A549 (cell line): ENCODE data around the gene CELF3. TPM values are rescaled to one million over a fixed set of nuclear protein-coding genes. Genes with fewer than 3 reads are reported as not detected.

Source experiments
- ATAC-seq, 2 experiments: fragments of 200-7000 bp in 1 of 2; fragments of >200 bp in 1 of 2; cut with Nextera tagmentation in 1 of 2; cut with Tn5 transposase in 1 of 2; 3 replicates each; pipeline versions ENCODE4 v1.8.0 to v1.9.1; 2018 to 2020; ENCODE audit warnings: mild to moderate bottlenecking in 1 of 2, moderate library complexity in 1 of 2
- CTCF ChIA-PET: fragments of 300-600 bp; sonication (Branson Sonifier 250); formaldehyde crosslinking; extraction: SDS; loops from one replicate; lab custom pipeline; 2021; ENCODE audit warnings: antibody characterized with exemption, inconsistent platforms; lab: Yijun Ruan, JAX
- POLR2A ChIA-PET: fragments of 350-600 bp; formaldehyde crosslinking; extraction: SDS; loops from one replicate; lab custom pipeline; 2021; ENCODE audit warnings: antibody characterized with exemption, inconsistent platforms; lab: Yijun Ruan, JAX
- DNase-seq, 2 experiments: peaks; one replicate each; pipeline versions ENCODE4 v3.0.0 to v3.0.0-alpha.2; 2011 to 2016; ENCODE audit warnings: low read depth in 1 of 2, low spot score in 1 of 2
- FAIRE-seq: peaks from 2 replicates; lab custom pipeline; 2011; peaks lifted over from hg19 to GRCh38; lab: Jason Lieb, UNC
- H3K27ac ChIP-seq, 2 experiments: fragments of >200 bp; sonication (Bioruptor Twin); formaldehyde crosslinking; 3 replicates each; pipeline ENCODE4 v1.5.1; 2016 to 2017
- H3K4me1 ChIP-seq: fragments of >200 bp; sonication (Bioruptor Twin); formaldehyde crosslinking; 3 replicates; pipeline ENCODE4 v1.6.1; 2016
- H3K4me2 ChIP-seq: fragments of >200 bp; sonication (Bioruptor Twin); formaldehyde crosslinking; 3 replicates; pipeline ENCODE4 v1.6.1; 2016
- H3K4me3 ChIP-seq: fragments of >200 bp; sonication (Bioruptor Twin); formaldehyde crosslinking; 3 replicates; pipeline ENCODE4 v1.5.1; 2016
- H3K9me3 ChIP-seq: fragments of >200 bp; sonication (Bioruptor Twin); formaldehyde crosslinking; 3 replicates; pipeline ENCODE4 v1.6.1; 2016
- CBX8 ChIP-seq: fragments of 200-600 bp; sonication (generic); IDR thresholded peaks from 2 replicates; pipeline ENCODE4 v1.6.1; 2016
- CEBPB ChIP-seq, 2 experiments: fragments of >200 bp in 1 of 2; sonication (Bioruptor Twin) in 1 of 2; formaldehyde crosslinking in 1 of 2; IDR thresholded peaks; 2 replicates each; pipeline ENCODE4 v1.6.1; 2012 to 2016
- CHD4 ChIP-seq: fragments of 200-600 bp; sonication (generic); IDR thresholded peaks from 2 replicates; pipeline ENCODE4 v1.6.1; 2016; ENCODE audit warnings: antibody characterized with exemption, mild to moderate bottlenecking, borderline replicate concordance
- CTCF ChIP-seq: fragments of >200 bp; sonication (Bioruptor Twin); formaldehyde crosslinking; IDR thresholded peaks from 3 replicates; pipeline ENCODE4 v1.5.1; 2016
- NR3C1 ChIP-seq: fragments of >200 bp; sonication (Bioruptor Twin); formaldehyde crosslinking; IDR thresholded peaks from 3 replicates; pipeline ENCODE4 v1.6.1; 2017
- POLR2A ChIP-seq: IDR thresholded peaks from 2 replicates; pipeline ENCODE4 v1.6.1; 2012; ENCODE audit warnings: mild to moderate bottlenecking, low read length
- RCOR1 ChIP-seq: fragments of 150-350 bp; IDR thresholded peaks from 2 replicates; pipeline ENCODE4 v1.6.1; 2014; ENCODE audit warnings: antibody characterized with exemption, low read length, low read depth
- SMC3 ChIP-seq: fragments of >200 bp; sonication (Bioruptor Twin); formaldehyde crosslinking; IDR thresholded peaks from 3 replicates; pipeline ENCODE4 v1.6.1; 2018; ENCODE audit warnings: inconsistent platforms
- TFCP2L1 ChIP-seq: fragments of 250-450 bp; sonication (Bioruptor Pico); IDR thresholded peaks from 2 replicates; pipeline ENCODE4 v1.5.0; 2021; ENCODE audit warnings: mild to moderate bottlenecking
- USF2 ChIP-seq: fragments of 450-650 bp; IDR thresholded peaks from 2 replicates; pipeline ENCODE4 v1.6.1; 2014; ENCODE audit warnings: antibody characterized with exemption
- ZC3H11A ChIP-seq: fragments of 450-650 bp; IDR thresholded peaks from 2 replicates; pipeline ENCODE4 v1.6.1; 2014; ENCODE audit warnings: antibody characterized with exemption, mild to moderate bottlenecking
- WGBS: methylation state at CpG from one replicate; pipeline ENCODE4 v1.1.6; 2017; ENCODE audit errors: missing lambda C conversion rate; 5-methylcytosine and 5-hydroxymethylcytosine counted together
- polyA minus RNA-seq: library from RNA; depleted of rRNA, polyadenylated mRNA; stranded (reverse); fragments of >200 nt; gene quantifications from 2 replicates; pipeline ENCODE4 v1.2.3, GENCODE V29; 2011; rRNA and poly(A)+ RNA removed
- polyA plus RNA-seq, 4 experiments: library from polyadenylated mRNA; depleted of rRNA in 3 of 4; stranded (reverse); fragments of >200 nt; fragmentation: RNase III in 1 of 4; extraction: RNeasy Plus Mini Kit Qiagen cat#74134 plus additional on column Dnase treatment in 1 of 4; gene quantifications; 2 replicates in 3 of 4; 3 replicates in 1 of 4; pipeline ENCODE4 v1.2.3, GENCODE V29; 2011 to 2017
- TF ChIP-seq, protein P1 (sequence below): fragments of 200-600 bp; sonication (generic); IDR thresholded peaks from 2 replicates; pipeline ENCODE4 v1.6.1; 2016; ENCODE audit warnings: antibody characterized with exemption, mild to moderate bottlenecking, moderate library complexity

Gene CELF3
- not detected in 2 replicates for polyA plus RNA-seq (2011; rRNA removed)
- not detected in 2 replicates for polyA plus RNA-seq (2012; cell fraction: cytosol; rRNA removed)
- 0.04 and 0.18 TPM in 2 replicates for polyA plus RNA-seq (2012; cell fraction: nucleus; rRNA removed)
- polyA plus RNA-seq (2017; fragmentation: RNase III; extraction: RNeasy Plus Mini Kit Qiagen cat#74134 plus additional on column Dnase treatment) = not detected in 3 replicates
- polyA minus RNA-seq = not detected in 2 replicates

GRCh38 chr1:151716771-151717631 lies at the start of gene CELF3:
Gene CELF3 (minus strand): TSS chr1:151716803. CDS start chr1:151716020, 783 bp downstream.
- ChIA-PET CTCF (interaction anchor here (0.8 to 2.4 kb wide), 8 partner anchors 11 to 273 kb away, joined by 3 to 12 read pairs (median 6); no protein-coding TSS in a partner anchor), POLR2A (interaction anchor here (0.5 to 1.2 kb wide), 3 partner anchors 35 to 258 kb away, joined by 3 to 4 read pairs (median 4); no protein-coding TSS in a partner anchor)
- peak within 1 kb of the TSS; percentile 50 for H3K4me2 ChIP-seq
- FAIRE-seq (no peak), ATAC-seq (no peak), DNase-seq (peak in 1 of 2 experiments; percentile 18)
- WGBS = 17% methylated on average over 27 of the region's 27 CpGs
- H3K27ac ChIP-seq = no peak within 1 kb of the TSS
- TF ChIP-seq NR3C1 (no peak), CTCF (no peak), RCOR1 (no peak), TFCP2L1 (no peak), CBX8 (no peak), SMC3 (no peak), ZC3H11A (no peak)
- TF ChIP-seq, protein P1, sequence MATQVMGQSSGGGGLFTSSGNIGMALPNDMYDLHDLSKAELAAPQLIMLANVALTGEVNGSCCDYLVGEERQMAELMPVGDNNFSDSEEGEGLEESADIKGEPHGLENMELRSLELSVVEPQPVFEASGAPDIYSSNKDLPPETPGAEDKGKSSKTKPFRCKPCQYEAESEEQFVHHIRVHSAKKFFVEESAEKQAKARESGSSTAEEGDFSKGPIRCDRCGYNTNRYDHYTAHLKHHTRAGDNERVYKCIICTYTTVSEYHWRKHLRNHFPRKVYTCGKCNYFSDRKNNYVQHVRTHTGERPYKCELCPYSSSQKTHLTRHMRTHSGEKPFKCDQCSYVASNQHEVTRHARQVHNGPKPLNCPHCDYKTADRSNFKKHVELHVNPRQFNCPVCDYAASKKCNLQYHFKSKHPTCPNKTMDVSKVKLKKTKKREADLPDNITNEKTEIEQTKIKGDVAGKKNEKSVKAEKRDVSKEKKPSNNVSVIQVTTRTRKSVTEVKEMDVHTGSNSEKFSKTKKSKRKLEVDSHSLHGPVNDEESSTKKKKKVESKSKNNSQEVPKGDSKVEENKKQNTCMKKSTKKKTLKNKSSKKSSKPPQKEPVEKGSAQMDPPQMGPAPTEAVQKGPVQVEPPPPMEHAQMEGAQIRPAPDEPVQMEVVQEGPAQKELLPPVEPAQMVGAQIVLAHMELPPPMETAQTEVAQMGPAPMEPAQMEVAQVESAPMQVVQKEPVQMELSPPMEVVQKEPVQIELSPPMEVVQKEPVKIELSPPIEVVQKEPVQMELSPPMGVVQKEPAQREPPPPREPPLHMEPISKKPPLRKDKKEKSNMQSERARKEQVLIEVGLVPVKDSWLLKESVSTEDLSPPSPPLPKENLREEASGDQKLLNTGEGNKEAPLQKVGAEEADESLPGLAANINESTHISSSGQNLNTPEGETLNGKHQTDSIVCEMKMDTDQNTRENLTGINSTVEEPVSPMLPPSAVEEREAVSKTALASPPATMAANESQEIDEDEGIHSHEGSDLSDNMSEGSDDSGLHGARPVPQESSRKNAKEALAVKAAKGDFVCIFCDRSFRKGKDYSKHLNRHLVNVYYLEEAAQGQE = peak; percentile 92
- H3K4me1 ChIP-seq = peaks cover 33% of the 10 kb centered on the region
- 0 out of 3 replicates have a peak within 1 kb of the TSS, but pooled peaks have one; percentile 18 for H3K4me3 ChIP-seq
- no peaks in the 10 kb centered on the region for H3K9me3 ChIP-seq

GRCh38 chr1:151763990-151764389 lies 47.4 kb upstream of the CELF3 start:
- Histone ChIP-seq H3K4me1 (peaks cover 12% of the 10 kb centered on the region), H3K27ac (peak overlapping the region; percentile 93 to 95), H3K4me3 (peak overlapping the region; percentile 81), H3K9me3 (no peaks in the 10 kb centered on the region), H3K4me2 (peak overlapping the region; percentile 94)
- DNase-seq = no peak
- ChIA-PET POLR2A (no interaction called here), CTCF (interaction anchor here (0.6 to 3.5 kb wide), 3 partner anchors 47 to 225 kb away, joined by 4 to 17 read pairs (median 4); no protein-coding TSS in a partner anchor)
- TF ChIP-seq CHD4 = no peak
- TF ChIP-seq USF2 = no peak
- TF ChIP-seq CEBPB (IDR thresholded peaks at IDR 0.05) = no peak
- TF ChIP-seq POLR2A = no peak
- FAIRE-seq = no peak
- peak; percentile 4 to 10; a peak in 3 of 6 replicates for ATAC-seq
- WGBS = 66% methylated on average over 10 of the region's 10 CpGs
